ENCODE results near the gene SEMA5A. TPM values are rescaled to one million over a fixed set of nuclear protein-coding genes. Genes with fewer than 3 reads are reported as not detected.

The SEMA5A gene
- total RNA-seq, 6 experiments from 2014 or later, result 54.2 to 69.7 (median 59.9) TPM

DNA sequence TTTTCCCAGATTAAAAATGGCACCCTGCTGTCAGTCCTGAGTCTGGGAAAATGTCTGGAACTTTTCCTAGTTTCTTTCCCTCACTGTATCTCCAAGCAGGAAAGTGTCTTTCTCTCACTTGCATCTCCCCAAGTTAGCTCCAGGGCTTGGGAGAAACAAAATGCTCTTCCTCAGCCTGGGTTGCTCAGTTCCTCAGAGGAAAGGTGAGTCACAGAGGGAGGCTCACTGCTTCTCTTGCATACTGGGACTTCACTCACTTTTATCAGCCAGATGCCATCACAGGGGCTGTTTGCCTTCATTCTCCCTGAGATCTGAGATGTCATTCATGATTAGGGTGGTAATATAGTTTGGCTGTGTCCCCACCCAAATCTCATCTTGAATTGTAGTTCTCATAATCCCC is 519.9 kb downstream of the SEMA5A start:
- peak overlapping the region; percentile 53 for H3K27ac Mint-ChIP-seq
- peaks cover 32% of the 10 kb centered on the region for H3K9me3 Mint-ChIP-seq
- TF ChIP-seq, protein P1, sequence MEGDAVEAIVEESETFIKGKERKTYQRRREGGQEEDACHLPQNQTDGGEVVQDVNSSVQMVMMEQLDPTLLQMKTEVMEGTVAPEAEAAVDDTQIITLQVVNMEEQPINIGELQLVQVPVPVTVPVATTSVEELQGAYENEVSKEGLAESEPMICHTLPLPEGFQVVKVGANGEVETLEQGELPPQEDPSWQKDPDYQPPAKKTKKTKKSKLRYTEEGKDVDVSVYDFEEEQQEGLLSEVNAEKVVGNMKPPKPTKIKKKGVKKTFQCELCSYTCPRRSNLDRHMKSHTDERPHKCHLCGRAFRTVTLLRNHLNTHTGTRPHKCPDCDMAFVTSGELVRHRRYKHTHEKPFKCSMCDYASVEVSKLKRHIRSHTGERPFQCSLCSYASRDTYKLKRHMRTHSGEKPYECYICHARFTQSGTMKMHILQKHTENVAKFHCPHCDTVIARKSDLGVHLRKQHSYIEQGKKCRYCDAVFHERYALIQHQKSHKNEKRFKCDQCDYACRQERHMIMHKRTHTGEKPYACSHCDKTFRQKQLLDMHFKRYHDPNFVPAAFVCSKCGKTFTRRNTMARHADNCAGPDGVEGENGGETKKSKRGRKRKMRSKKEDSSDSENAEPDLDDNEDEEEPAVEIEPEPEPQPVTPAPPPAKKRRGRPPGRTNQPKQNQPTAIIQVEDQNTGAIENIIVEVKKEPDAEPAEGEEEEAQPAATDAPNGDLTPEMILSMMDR (IDR thresholded peaks at IDR 0.05), result no peak
- H3K36me3 Mint-ChIP-seq (ENCODE audit: low read depth), result peaks cover 38% of the 10 kb centered on the region
- H3K4me1 Mint-ChIP-seq (ENCODE audit: low read depth), result peaks cover 30% of the 10 kb centered on the region
- H3K27me3 Mint-ChIP-seq (ENCODE audit: insufficient read depth), result no peaks in the 10 kb centered on the region
- H3K4me3 Mint-ChIP-seq, result no peak overlapping the region
- DNase-seq, result peak; percentile 18

DNA sequence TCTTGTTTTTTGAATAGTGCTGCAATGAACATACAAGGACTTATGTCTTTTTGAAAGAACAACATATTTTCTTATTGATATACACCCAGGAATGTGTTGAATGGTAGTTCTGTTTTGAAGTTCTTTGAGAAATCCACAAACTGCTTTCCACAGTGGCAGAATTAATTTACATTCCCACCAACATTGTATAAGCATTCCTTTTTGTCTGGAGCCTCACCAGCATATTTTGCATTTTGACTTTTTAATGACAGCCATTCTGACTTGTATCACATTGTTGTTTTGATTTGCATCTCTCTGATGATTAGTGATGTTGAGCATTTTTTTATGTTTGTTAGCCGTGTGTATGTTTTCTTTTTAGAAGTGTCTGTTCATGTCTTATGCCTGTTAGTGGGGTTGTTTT is 524.9 kb downstream of the SEMA5A start:
- Mint-ChIP-seq H3K27me3 (ENCODE audit: insufficient read depth) (no peaks in the 10 kb centered on the region), H3K9me3 (peaks cover 24% of the 10 kb centered on the region), H3K4me3 (no peak overlapping the region), H3K27ac (no peak overlapping the region), H3K36me3 (ENCODE audit: low read depth) (peaks cover 29% of the 10 kb centered on the region), H3K4me1 (ENCODE audit: low read depth) (peaks cover 37% of the 10 kb centered on the region)
- DNase-seq, result no peak
- TF ChIP-seq, protein P1 (IDR thresholded peaks at IDR 0.05), result no peak

DNA sequence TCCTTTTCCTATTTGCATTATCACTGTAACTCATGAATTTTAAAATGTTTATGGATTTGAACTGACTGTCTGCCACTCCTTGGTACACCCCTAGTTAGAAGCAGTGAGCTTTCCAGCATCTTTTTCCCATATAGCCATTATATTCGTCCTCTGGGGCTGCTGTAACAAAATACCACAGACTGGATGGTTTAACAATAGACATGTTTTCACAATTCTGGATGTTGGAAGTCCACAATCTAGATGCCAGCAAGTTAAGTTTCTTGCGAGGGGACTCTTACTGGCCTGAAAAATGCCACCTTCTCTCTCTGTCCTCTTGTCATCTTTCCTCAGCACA is 530.0 kb downstream of the SEMA5A start:
- Mint-ChIP-seq H3K27me3 (ENCODE audit: insufficient read depth) (no peaks in the 10 kb centered on the region), H3K4me1 (ENCODE audit: low read depth) (peaks cover 54% of the 10 kb centered on the region), H3K27ac (peak overlapping the region; percentile 96), H3K9me3 (no peaks in the 10 kb centered on the region), H3K36me3 (ENCODE audit: low read depth) (peaks cover 4% of the 10 kb centered on the region; the same call in 1 of the 2 replicates), H3K4me3 (peak overlapping the region; percentile 40)
- TF ChIP-seq, protein P1 (IDR thresholded peaks at IDR 0.05), result no peak
- peak; percentile 15 for DNase-seq

GRCh38 chr5:9015260-9015936 is 530.5 kb downstream of the SEMA5A start:
- TF ChIP-seq, protein P1 (IDR thresholded peaks at IDR 0.05), result no peak
- Mint-ChIP-seq H3K27me3 (ENCODE audit: insufficient read depth) (no peaks in the 10 kb centered on the region), H3K9me3 (no peaks in the 10 kb centered on the region), H3K4me3 (peak overlapping the region; percentile 40), H3K36me3 (ENCODE audit: low read depth) (no peaks in the 10 kb centered on the region), H3K4me1 (ENCODE audit: low read depth) (peaks cover 54% of the 10 kb centered on the region), H3K27ac (peak overlapping the region; percentile 96)
- DNase-seq, result peak; percentile 18

- H3K36me3 Mint-ChIP-seq (ENCODE audit: low read depth), result no peaks in the 10 kb centered on the region
- no peak for DNase-seq
- no peaks in the 10 kb centered on the region for H3K9me3 Mint-ChIP-seq
- H3K4me3 Mint-ChIP-seq, result peak overlapping the region; percentile 30; the same call in 1 of the 2 replicates
- H3K27ac Mint-ChIP-seq, result peak overlapping the region; percentile 96
- TF ChIP-seq, protein P1 (IDR thresholded peaks at IDR 0.05), result no peak
- no peaks in the 10 kb centered on the region for H3K27me3 Mint-ChIP-seq (ENCODE audit: insufficient read depth)
- peaks cover 70% of the 10 kb centered on the region for H3K4me1 Mint-ChIP-seq (ENCODE audit: low read depth)
Observed at GRCh38 chr5:9013147-9013546, 532.7 kb downstream of the SEMA5A start.

Measured in HFFc6 (cell line).